Calu3 (cell line): Measurements from ENCODE around the gene OVCA2. TPM values are rescaled to one million over a fixed set of nuclear protein-coding genes. Genes with fewer than 3 reads are reported as not detected.
A peak's percentile ranks its signal among the peaks of the same experiment; 100 is the strongest.

Experiments
- BruUV-seq: library from RNA; stranded (reverse); fragments of 400-500 nt; replicated peaks from 2 replicates; lab custom pipeline; 2021; lab: Mats Ljungman, UMichigan
- CTCF ChIA-PET: fragments of 300-600 bp; sonication (Branson Sonifier 250); formaldehyde crosslinking; loops from one replicate; lab custom pipeline; 2022; ENCODE audit warnings: antibody characterized with exemption; lab: Charles Lee
- DNase-seq: peaks from one replicate; pipeline ENCODE4 v3.0.0; 2022
- H3K27ac Mint-ChIP-seq: one replicate; pipeline ENCODE4 v1.8.0; 2022; ENCODE audit warnings: mixed read lengths; ENCODE audit not compliant: unreplicated experiment
- H3K27me3 Mint-ChIP-seq: one replicate; pipeline ENCODE4 v1.8.0; 2022; ENCODE audit warnings: mixed read lengths; ENCODE audit not compliant: unreplicated experiment
- H3K36me3 Mint-ChIP-seq: one replicate; pipeline ENCODE4 v1.8.0; 2022; ENCODE audit warnings: mild to moderate bottlenecking, moderate library complexity, mixed read lengths; ENCODE audit not compliant: insufficient read depth, unreplicated experiment
- H3K4me1 Mint-ChIP-seq: one replicate; pipeline ENCODE4 v1.8.0; 2022; ENCODE audit warnings: mild to moderate bottlenecking, low read depth, mixed read lengths; ENCODE audit not compliant: unreplicated experiment
- H3K4me3 Mint-ChIP-seq: one replicate; pipeline ENCODE4 v1.8.0; 2022; ENCODE audit warnings: mild to moderate bottlenecking, low read depth, moderate library complexity, mixed read lengths; ENCODE audit not compliant: unreplicated experiment
- H3K9me3 Mint-ChIP-seq: one replicate; pipeline ENCODE4 v1.8.0; 2022; ENCODE audit warnings: low read depth, mixed read lengths; ENCODE audit not compliant: unreplicated experiment
- CTCF ChIP-seq: fragments of 200-600 bp; IDR thresholded peaks from one replicate; pipeline ENCODE4 v1.8.0; 2022; ENCODE audit warnings: antibody characterized with exemption; ENCODE audit not compliant: unreplicated experiment
- intact Hi-C: fragments of 100-400 bp; cut with micrococcal nuclease; formaldehyde crosslinking; loops from one replicate; pipeline ENCODE4 v1.10.0; 2022; ENCODE audit not compliant: unreplicated experiment
- total RNA-seq: library from RNA; stranded (reverse); gene quantifications from 2 replicates; pipeline ENCODE4 v1.2.3, GENCODE V29; 2022

The OVCA2 gene
- total RNA-seq, 1 experiment from 2014 or later, result 22.1 TPM

GRCh38 chr17:2083613-2084035, 41.8 kb downstream of the OVCA2 start:
- intact Hi-C loops, result no loop called here
- CTCF ChIA-PET, result no interaction called here
- H3K4me3 Mint-ChIP-seq, result no peak overlapping the region
- no peaks in the 10 kb centered on the region for H3K9me3 Mint-ChIP-seq
- TF ChIP-seq CTCF, result no peak
- H3K27me3 Mint-ChIP-seq, result no peaks in the 10 kb centered on the region
- H3K27ac Mint-ChIP-seq, result peak overlapping the region; percentile 69
- no TSS peak for BruUV-seq
- DNase-seq, result peak; percentile 5
- peaks cover 2% of the 10 kb centered on the region for H3K36me3 Mint-ChIP-seq
- H3K4me1 Mint-ChIP-seq, result peaks cover 32% of the 10 kb centered on the region

- peaks cover 32% of the 10 kb centered on the region for H3K4me1 Mint-ChIP-seq
- no peaks in the 10 kb centered on the region for H3K9me3 Mint-ChIP-seq
- BruUV-seq, result no TSS peak
- H3K36me3 Mint-ChIP-seq, result no peaks in the 10 kb centered on the region
- TF ChIP-seq CTCF, result no peak
- H3K4me3 Mint-ChIP-seq, result no peak overlapping the region
- intact Hi-C loops, result no loop called here
- CTCF ChIA-PET, result interaction anchor here (0.6 kb wide), 1 partner anchor 173 kb away, joined by 4 read pairs; no protein-coding TSS in a partner anchor
- H3K27ac Mint-ChIP-seq, result peak overlapping the region; percentile 69
- DNase-seq, result no peak
- no peaks in the 10 kb centered on the region for H3K27me3 Mint-ChIP-seq
Measured at GRCh38 chr17:2084036-2084765, 42.4 kb downstream of the OVCA2 start.

GRCh38 chr17:2084766-2085647, 43.2 kb downstream of the OVCA2 start:
- no peak overlapping the region for H3K4me3 Mint-ChIP-seq
- no peaks in the 10 kb centered on the region for H3K9me3 Mint-ChIP-seq
- no peak for DNase-seq
- peaks cover 32% of the 10 kb centered on the region for H3K4me1 Mint-ChIP-seq
- H3K27me3 Mint-ChIP-seq, result no peaks in the 10 kb centered on the region
- H3K36me3 Mint-ChIP-seq, result no peaks in the 10 kb centered on the region
- CTCF ChIA-PET, result interaction anchor here (0.6 to 0.8 kb wide), 3 partner anchors 160 to 315 kb away, joined by 3 to 4 read pairs (median 3); no protein-coding TSS in a partner anchor
- peak overlapping the region; percentile 69 for H3K27ac Mint-ChIP-seq
- BruUV-seq, result no TSS peak
- intact Hi-C loops, result no loop called here
- TF ChIP-seq CTCF, result no peak

- DNase-seq, result no peak
- Mint-ChIP-seq H3K4me1 (peaks cover 32% of the 10 kb centered on the region), H3K27me3 (no peaks in the 10 kb centered on the region), H3K4me3 (no peak overlapping the region), H3K36me3 (no peaks in the 10 kb centered on the region), H3K9me3 (no peaks in the 10 kb centered on the region), H3K27ac (no peak overlapping the region)
- no TSS peak for BruUV-seq
- intact Hi-C loops, result no loop called here
- TF ChIP-seq CTCF, result no peak
- CTCF ChIA-PET, result interaction anchor here (0.7 to 0.8 kb wide), 2 partner anchors 159 to 316 kb away, joined by 3 read pairs; no protein-coding TSS in a partner anchor
Measured at GRCh38 chr17:2085648-2085949, 43.8 kb downstream of the OVCA2 start.
